ENCODE measurements around the gene FZD2.

GRCh38 chr17:44602970-44603369, 45.7 kb downstream of the FZD2 start:
- no peak for TF ChIP-seq EZH2 (IDR thresholded peaks at IDR 0.05)
- TF ChIP-seq CTCF (IDR thresholded peaks at IDR 0.05): no peak
- no peak for TF ChIP-seq EZH2phosphoT487 (IDR thresholded peaks at IDR 0.05)
